Cardiac septum (tissue), 1 donor: Measurements from ENCODE around the gene PRRG4. TPM values are rescaled to one million over a fixed set of nuclear protein-coding genes. Genes with fewer than 3 reads are reported as not detected.
"Not testable (repeated sequence)": the region's sequence is repeated elsewhere in the genome, so short reads cannot be mapped to it uniquely, and the experiment has no call there.

Source experiments
- DNase-seq: peaks from one replicate; pipeline ENCODE4 v3.0.0-alpha.2; 2020; ENCODE audit warnings: low spot score
- intact Hi-C: fragments of 100-400 bp; cut with DNase I; formaldehyde crosslinking; loops from one replicate; pipeline ENCODE4 v1.14.0; 2022
- total RNA-seq: library from RNA; stranded (reverse); fragmentation: NEBNext Ultra II Directional; extraction: Animal tissue kit (Norgen Biotek cat#: 25700); gene quantifications from one replicate; pipeline ENCODE4 v1.2.1, GENCODE V29; 2021
- donor health status: DM: no; HTN: no; CAD: no.

PRRG4 gene
- total RNA-seq, 1 donor from 2014 or later = 0.40 TPM

DNA sequence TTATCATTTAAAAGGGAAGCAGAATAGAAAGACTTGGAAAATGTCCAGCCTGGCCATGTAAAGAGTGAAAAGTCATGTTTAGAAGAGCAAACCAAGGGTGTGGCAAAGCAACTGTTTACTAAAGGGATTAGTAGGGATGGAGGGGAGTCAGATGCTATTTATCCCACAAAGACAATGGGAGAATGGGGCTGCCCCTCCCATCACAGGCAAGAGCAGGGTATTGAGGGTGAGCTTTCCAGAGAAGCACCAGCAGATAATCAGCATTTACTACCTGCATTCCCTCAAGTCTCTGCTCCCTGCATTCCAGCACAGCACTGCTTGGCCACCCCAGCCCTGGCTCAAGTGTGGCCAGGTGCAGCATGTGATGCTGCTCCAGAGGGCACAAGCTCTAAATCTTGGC is 44.4 kb downstream of the PRRG4 start:
- intact Hi-C loops = no loop called here
- DNase-seq = no peak

DNA sequence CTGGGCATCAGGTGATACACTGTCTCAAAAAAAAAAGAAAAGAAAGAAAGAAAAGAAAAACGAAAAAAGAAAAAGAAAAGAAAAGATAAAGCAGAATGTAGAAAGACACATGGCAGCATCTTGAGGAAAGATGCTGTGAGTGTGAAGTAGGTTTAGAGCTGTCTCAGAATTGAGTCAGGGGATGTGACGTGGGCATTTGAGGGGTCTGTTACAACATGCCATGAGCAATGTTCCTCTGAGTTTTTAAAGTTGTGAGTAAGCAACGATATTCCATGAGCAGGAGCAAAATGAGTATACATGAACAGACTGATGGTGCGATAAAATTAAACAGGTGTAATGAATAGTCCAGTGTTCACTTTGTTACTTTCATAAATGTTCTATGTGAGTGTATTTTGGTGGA is 51.6 kb downstream of the PRRG4 start:
- DNase-seq = no peak
- intact Hi-C loops = no loop called here

DNA sequence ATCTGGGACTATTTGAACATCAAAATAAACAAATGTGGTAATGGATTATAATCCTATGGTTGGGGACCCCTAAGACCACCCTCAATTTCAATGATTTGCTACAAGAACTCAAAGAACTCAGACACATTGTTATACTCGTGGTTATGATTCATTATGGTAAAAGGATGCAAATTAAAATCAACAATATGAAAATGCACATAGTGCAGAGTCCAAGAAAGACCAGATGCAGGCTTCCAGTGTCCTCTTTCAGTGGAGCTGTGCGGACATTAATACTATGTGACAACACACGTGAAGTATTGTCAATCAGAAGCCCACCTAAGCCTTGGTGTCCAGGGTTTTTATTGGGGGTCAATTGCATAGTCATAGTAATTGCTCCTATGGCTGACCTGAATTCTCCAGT is 53.7 kb downstream of the PRRG4 start:
- DNase-seq = no peak
- intact Hi-C loops = no loop called here

DNA sequence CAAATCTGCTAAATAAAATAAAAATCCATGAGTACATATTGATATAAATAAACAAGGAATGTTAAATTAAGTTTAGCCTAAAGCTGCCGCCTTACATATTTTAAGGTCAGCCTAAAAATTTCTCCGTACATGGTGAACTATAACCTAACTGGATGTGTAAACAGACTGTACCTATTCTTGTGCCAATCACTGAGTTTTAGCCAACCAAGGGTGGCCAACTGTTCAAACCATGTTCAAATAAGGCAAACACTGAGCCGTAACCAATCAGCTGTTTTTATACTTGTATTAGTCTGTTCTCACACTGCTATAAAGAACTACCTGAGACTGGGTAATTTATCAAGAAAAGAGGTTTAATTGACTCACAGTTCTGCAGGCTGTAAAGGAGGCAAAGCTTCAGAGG is 54.3 kb downstream of the PRRG4 start:
- no peak for DNase-seq
- intact Hi-C loops = no loop called here

DNA sequence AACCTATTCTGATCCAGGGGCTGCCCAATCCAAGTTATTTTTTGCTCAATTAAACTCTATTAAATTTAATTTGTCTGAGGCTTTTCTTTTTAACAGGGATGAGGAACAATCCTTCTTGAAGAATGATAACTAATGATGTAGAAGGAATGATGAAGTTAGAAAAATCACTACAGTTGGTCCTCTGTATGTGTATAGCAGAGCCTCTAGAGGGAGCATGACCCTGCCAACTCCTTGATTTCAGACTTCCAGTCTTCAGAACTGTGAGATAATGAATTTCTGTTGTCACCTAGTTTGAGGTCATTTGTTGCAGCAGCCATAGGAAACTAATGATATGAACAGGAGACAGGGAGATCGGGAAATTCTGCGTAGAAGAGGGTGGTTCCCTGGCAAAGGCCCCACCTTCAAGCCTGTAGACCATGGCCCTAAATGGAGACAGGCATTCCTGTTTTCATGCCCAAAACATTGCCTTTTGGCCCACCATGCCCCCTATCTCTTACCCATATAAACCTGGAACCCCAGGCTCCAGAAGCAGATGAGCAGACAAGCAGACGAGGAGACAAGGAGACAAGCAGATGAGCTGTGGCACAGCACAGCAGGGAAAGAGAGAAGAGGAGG is 55.1 kb downstream of the PRRG4 start:
- intact Hi-C loops = no loop called here

DNA sequence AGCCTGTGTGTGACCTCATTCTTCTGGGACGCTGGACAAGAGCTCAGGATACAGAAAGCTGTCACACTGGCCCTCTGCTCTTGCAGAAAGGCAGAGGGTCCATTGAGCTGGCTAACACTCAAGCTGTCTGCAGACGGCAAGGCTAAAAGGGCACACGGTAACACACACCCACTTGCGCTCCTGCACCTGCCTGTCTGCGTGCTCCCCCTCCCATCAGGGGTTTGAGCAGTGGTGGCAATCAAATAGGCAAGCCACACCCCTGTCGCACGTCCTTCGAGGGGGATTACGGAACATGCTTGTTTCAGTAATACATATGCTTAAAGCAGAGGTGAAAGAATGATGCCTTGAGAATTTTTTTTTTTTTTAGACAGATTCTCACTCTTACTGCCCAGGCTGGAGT is 55.8 kb downstream of the PRRG4 start:
- intact Hi-C loops = no loop called here
- no peak for DNase-seq

More for the DNA sequence above, 55.1 kb downstream of the PRRG4 start:
- DNase-seq = no peak

DNA sequence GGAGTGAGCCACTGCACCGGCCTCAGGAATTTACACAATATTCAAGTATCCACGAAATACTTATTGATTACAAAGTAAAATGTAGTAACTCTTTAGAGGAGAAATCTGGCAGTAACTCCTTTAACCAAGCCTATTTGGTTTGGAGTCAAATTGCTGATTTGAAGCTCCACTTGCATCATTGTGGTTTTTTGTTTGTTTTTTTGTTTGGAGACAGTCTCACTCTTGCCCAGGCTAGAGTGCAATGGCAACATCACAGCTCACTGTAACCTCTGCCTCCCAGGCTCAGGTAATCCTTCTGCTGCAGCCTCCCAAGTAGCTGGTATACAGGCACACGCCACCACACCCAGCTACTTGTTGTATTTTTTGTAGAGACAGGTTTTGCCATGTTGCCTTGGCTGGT is 56.5 kb downstream of the PRRG4 start:
- intact Hi-C loops = no loop called here
- no peak for DNase-seq

DNA sequence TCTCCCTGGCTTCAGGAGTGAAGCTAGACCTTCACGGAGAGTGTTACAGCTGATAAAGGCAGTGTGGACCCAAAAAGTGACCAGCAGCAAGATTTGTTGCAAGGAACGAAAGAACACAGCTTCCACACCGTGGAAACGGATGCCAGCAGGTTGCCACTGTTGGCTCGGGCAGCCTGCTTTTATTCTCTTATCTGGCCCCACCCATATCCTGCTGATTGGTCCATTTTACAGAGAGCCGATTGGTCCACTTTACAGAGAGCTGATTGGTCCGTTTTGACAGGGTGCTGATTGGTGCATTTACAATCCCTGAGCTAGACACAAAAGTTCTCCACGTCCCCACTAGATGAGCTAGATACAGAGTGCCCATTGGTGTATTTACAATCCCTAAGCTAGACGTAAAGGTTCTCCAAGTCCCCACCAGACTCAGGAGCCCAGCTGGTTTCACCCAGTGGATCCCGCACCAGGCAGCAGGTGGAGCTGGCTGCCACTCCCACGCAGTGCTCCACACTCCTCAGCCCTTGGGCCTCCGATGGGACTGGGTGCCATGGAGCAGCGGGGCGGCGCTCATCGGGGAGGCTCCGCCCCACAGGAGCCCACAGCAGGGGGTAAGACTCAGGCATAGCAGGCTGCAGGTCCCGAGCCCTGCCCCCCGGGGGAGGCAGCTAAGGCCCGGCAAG is 58.1 kb downstream of the PRRG4 start:
- DNase-seq, intact Hi-C loops: not testable (repeated sequence)

DNA sequence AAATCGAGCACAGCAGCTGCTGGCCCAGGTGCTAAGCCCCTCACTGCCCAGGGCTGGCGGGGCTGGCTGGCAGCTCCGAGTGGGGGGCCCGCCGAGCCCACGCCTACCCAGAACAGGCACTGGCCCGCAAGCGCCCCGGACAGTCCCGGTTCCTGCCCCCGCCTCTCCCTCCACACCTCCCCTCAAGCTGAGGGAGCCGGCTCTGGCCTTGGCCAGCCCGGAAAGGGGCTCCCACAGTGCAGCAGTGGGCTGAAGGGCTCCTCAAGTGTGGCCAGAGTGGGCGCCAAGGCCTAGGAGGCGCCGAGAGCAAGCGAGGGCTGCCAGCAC is 58.6 kb downstream of the PRRG4 start:
- DNase-seq, intact Hi-C loops: not testable (repeated sequence)

DNA sequence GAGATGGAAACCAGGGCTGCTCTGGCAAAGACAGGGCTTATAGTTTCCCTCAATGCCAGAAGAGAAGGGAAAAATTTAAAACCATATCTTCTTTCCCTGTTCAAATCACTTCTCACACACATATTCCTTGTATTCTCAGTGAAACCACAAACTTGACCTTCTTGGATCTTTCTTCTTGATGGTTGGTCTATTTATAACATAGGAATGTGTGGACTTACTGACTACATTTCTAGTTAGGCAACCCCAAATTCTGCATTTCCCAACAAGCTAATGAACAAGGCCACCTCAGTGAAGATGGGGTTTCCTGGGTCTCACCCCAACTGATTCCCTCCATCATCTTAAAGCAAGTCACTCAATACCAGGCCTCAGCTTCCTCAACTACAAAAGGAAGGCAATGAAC is 59.1 kb downstream of the PRRG4 start:
- intact Hi-C loops = no loop called here

DNA sequence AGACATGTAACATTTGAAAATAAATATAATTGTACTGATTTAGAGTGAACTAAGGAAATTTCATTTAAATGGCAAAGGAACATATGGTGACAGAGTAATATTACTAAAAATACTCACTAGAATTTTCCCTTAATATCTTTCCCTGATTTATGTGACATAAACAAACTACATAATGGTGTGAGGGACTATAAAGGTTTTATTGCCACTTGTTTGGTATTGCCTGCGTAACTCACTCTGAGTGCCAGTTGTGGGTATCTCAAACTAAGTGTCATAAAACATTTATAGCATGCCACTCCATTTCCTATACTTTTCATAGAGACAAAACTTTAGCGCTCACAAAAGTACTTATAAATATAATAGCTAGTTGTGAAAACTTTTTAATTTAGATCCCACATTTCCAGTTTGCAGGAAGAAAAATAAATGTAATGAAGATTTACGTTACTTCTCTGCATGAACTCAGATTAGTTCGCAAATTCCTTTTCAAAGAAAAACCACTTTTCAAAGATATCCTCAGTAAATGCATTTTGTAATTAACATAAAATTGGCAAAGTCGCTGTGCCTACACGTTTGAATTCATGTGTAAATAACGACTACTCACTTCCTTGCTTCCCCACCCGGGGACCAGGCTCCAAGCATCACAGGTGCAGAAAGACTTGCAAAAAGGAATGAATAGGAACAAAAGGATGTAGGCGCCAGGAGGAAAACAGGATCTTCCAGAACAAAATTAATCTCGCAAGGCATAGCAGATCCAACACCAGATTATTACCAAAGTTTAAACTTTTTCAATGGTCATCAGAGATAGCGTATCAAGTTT is 61.3 kb downstream of the PRRG4 start:
- intact Hi-C loops = loop anchor here (5.0 kb wide), 1 partner anchor 146 kb away; the partner anchor contains the start of gene TCP11L1
- DNase-seq = no peak

More for the DNA sequence above, 59.1 kb downstream of the PRRG4 start:
- no peak for DNase-seq

DNA sequence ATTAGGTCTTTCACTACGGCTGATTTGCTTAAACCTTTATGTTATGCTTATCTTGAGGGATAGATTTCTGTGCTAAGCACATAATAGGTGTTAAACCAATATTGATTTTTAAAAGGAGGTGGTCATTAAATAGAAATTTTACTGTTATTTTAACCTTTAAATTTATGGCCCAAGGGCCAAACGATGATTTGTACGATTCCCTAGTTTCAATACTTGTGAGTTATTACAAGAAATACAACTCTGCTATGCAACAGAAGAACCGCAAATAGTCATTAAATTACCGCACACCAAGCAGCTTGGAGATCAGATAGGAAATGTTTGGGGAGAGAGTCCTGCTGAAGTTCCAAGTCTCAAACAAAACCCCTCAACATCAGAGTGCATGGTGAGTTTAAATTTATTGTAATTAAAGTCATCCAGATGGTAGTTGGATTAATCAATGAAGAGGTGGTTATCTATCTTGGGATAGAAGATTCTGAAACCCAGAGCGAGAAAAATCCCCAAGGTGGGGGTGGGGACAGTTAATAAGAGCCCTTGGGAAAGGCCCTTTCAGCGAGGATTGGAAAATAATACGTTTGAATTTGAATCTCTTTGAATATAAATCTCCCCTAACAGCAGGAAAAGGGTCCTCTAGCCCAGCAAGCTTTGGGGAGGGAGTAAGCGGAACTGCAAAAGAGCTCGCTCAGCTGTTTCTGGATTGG is 62.1 kb downstream of the PRRG4 start:
- DNase-seq = no peak
- intact Hi-C loops = loop anchor here (5.0 kb wide), 1 partner anchor 145 kb away; the partner anchor contains the start of gene TCP11L1

DNA sequence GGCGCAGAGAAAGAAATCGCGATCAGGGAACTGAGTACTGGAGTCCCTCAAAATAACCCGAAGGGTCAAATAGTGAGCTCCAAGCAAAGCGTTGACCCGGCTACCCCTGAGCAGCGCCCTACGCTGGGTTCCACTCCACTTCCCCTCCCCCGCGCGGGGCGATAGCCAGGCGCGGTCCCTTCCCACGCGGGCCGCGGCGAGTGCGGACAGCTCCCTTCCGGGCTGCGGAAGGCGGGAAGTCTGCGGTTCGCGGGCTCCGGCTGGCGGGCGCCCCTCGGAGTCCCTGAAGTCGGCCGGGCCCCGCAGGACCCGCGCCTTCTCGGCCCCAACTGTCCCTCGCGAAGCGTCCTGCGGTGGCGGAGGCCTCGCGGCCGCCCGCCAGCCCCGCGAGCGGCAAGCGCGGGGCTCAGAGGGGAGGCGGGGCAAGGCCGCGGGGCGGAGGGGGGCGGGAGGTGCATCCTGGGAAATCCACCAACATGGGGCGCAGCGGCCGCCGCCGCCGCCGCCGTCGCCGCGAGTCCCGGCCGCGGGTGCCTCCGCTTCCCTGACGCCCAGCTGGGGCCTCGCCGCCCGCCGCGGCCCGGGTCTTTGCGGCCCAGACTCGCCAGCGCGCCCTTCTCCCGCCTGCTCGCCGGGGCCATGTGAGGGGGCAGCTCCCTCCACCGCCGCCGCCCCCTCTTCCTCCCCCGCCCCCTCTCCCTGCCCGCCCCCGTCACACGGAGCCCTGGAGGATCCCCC is 62.8 kb downstream of the PRRG4 start, which contains the start of gene QSER1:
TSS of gene QSER1 (plus strand) at position 457 of the 738 bp plus-strand sequence. CDS start 315 bp downstream, outside the sequence.
- DNase-seq = peak; percentile 83
- intact Hi-C loops = loop anchor here (5.0 kb wide), 1 partner anchor 145 kb away; the partner anchor contains the start of gene TCP11L1

DNA sequence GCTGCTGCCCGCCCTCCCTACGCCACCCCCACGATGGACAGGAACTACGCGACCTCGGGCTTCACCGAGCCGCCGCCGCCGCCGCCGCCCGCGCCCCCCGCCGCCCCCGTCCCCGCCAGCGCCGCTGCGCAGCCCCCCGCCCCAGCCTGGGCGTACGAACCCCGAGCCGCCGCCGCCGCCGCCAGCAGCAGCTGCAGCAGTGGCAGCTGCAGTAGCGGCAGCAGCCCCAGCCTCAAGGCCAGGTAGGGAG is 63.3 kb downstream of the PRRG4 start:
- no peak for DNase-seq
- intact Hi-C loops = loop anchor here (5.0 kb wide), 1 partner anchor 144 kb away; the partner anchor contains the start of gene TCP11L1

DNA sequence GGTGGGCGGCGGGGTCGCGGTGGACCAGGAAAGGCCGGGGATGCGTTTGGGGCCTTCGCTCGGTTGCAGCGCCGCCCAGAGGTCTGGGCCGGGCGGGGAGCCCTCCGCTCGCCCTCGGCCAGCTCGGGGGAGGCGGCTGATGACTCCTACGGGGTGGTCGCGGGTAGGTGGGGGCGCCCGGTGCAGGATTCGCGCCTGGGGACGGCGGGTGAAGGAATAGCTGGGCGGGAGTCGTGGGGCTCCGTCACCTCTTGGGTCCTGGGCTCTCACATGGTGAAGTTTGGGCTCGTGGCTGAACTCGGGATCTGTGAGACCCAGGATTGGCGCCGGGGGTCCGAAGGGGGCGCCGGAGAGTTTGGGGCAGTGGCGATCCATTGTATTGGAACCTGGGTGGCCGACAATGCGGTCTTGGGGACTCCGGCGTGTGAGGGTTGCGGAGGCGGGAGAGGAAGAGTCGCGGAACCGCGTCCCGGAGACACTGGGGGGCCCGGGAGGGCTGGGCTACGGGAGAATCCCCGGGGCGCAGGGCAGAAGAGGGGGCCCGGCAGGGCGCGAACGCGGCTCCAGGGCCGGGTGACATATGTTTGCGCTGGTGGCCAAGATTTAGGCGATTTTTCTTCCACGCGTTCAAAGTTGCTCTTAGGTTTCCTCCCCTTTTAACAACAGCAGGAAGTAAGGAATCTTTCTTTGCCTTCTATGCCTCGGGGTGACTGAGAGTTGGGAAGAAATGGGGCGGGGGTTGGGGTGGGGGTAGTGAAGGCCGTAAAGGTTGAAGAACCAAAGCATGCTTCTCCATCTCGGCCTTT is 63.8 kb downstream of the PRRG4 start:
- intact Hi-C loops = loop anchor here (5.0 kb wide), 1 partner anchor 144 kb away; the partner anchor contains the start of gene TCP11L1
- DNase-seq = no peak

DNA sequence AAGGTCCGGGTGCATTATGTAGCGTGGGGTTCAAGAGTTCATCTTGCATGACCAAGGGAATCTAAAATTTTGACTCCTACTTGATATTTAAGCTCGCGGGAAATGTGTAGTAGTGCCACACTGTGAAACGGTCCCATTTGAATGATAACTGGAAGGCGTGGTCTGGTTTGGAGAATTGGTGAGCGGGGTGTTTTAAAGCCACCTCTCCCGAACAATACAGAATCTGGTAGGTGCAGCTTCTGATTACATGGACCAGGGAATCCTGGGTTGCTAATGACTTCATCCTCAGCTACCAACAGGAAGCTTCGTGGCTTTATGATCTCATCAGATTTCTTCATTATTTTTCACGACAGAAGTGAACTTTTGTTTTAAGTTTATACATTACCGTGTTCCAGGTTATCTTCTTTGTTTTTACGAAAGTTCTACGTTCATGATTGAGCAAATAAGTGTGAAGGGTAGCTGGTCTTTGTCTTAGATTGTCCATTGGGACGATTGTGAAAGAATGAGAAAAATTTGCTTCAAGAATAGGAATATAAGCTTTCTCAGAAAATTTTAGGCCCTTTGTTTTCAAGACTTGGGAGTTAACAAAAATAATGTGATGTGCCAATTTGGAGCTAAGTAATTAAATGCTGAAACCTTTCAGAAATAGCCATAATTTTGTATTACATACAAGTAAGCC is 64.6 kb downstream of the PRRG4 start:
- DNase-seq = no peak
- intact Hi-C loops = loop anchor here (5.0 kb wide), 1 partner anchor 143 kb away; the partner anchor contains the start of gene TCP11L1

DNA sequence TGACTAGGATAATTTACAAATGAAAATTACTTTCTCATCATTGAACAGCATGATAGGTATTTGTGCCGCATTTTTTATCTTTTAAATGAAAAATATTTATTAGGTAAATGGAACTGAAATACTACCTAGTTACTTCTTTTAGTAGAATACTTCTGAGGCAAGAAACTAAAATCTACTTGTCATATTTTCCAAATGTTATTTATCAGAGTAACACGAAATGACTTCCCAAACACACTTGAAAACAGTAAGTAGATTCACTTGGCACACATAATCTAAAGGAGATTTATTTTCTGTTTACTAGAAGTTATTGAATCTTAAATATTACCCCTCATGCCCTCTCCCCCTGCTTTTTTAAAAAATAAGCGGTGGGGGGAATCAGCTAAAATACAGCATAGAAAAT is 65.2 kb downstream of the PRRG4 start:
- intact Hi-C loops = loop anchor here (5.0 kb wide), 1 partner anchor 142 kb away; the partner anchor contains the start of gene TCP11L1
- no peak for DNase-seq

DNA sequence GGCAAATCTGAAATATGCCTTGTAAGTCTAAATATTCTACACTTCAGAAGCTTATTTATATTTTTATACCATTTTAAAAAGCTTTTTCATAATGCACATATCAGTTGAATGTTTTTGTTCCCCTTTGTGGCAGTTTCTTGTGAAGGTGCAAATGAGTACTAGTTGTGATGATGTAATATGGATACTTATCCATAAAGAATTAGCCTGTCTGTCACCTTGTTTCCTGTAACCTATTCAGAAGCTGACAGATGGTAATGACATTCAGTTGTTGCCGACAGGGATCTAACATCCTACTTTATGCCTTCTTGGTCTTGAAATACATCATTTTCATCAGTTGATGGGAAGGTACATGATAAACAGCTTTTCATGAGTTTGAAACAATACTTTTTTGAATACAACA is 65.7 kb downstream of the PRRG4 start:
- DNase-seq = no peak
- intact Hi-C loops = no loop called here
